ENCODE measurements around the gene CLIP2. TPM values are rescaled to one million over a fixed set of nuclear protein-coding genes. Genes with fewer than 3 reads are reported as not detected.

CLIP2 gene
- total and polyA plus RNA-seq, 3 experiments from 2014 or later, result 0.94 to 2.9 (median 2.4) TPM

GRCh38 chr7:74403521-74404387, 114.5 kb downstream of the CLIP2 start:
- Mint-ChIP-seq H3K9me3 (no peaks in the 10 kb centered on the region), H3K4me1 (peaks cover 0 to 2% (median 0%) of the 10 kb centered on the region in 3 donors), H3K27ac (no peak overlapping the region), H3K27me3 (no peaks in the 10 kb centered on the region), H3K4me3 (no peak overlapping the region), H3K36me3 (no peaks in the 10 kb centered on the region)
- Histone ChIP-seq H3K9me3 (ENCODE audit: low read length) (no peaks in the 10 kb centered on the region), H3K4me3 (ENCODE audit: low read length) (no peak overlapping the region), H3K4me1 (ENCODE audit: insufficient read depth, low read length) (no peaks in the 10 kb centered on the region), H3K36me3 (ENCODE audit: insufficient read depth, low read length) (no peaks in the 10 kb centered on the region), H3K27me3 (ENCODE audit: insufficient read depth, low read length, poor library complexity, severe bottlenecking) (no peaks in the 10 kb centered on the region), H3K27ac (ENCODE audit: low read depth, low read length) (no peak overlapping the region)
- DNase-seq, result no peak
- POLR2A ChIA-PET, result no interaction called here
- CTCF ChIA-PET, result interaction anchor here (2.1 to 4.2 kb wide), 4 partner anchors 197 to 336 kb away, joined by 9 to 82 read pairs (median 34); no protein-coding TSS in a partner anchor

- POLR2A ChIA-PET, result no interaction called here
- Histone ChIP-seq H3K9me3 (ENCODE audit: low read length) (no peaks in the 10 kb centered on the region), H3K27ac (ENCODE audit: low read depth, low read length) (no peak overlapping the region), H3K4me3 (ENCODE audit: low read length) (no peak overlapping the region), H3K36me3 (ENCODE audit: insufficient read depth, low read length) (no peaks in the 10 kb centered on the region), H3K4me1 (ENCODE audit: insufficient read depth, low read length) (no peaks in the 10 kb centered on the region), H3K27me3 (ENCODE audit: insufficient read depth, low read length, poor library complexity, severe bottlenecking) (no peaks in the 10 kb centered on the region)
- no peak overlapping the region for H3K27ac Mint-ChIP-seq
- H3K9me3 Mint-ChIP-seq, result no peaks in the 10 kb centered on the region
- CTCF ChIA-PET, result interaction anchor here (2.1 to 4.2 kb wide), 2 partner anchors 198 to 337 kb away, joined by 9 to 14 read pairs; no protein-coding TSS in a partner anchor
- H3K4me1 Mint-ChIP-seq, result peaks cover 0 to 2% (median 0%) of the 10 kb centered on the region in 3 donors
- no peaks in the 10 kb centered on the region for H3K36me3 Mint-ChIP-seq
- H3K27me3 Mint-ChIP-seq, result peaks cover 0 to 2% of the 10 kb centered on the region in 2 donors
- no peak overlapping the region for H3K4me3 Mint-ChIP-seq
- no peak for DNase-seq
Measured at GRCh38 chr7:74404388-74404700, 115.1 kb downstream of the CLIP2 start.

GRCh38 chr7:74404741-74405140, 115.5 kb downstream of the CLIP2 start:
- ChIA-PET POLR2A (no interaction called here), CTCF (interaction anchor here (1.7 to 4.2 kb wide), 3 partner anchors 13 to 337 kb away, joined by 5 to 14 read pairs (median 9); no protein-coding TSS in a partner anchor)
- no peaks in the 10 kb centered on the region for H3K36me3 Mint-ChIP-seq
- no peaks in the 10 kb centered on the region for H3K36me3 ChIP-seq (ENCODE audit: insufficient read depth, low read length)
- H3K27me3 Mint-ChIP-seq, result peaks cover 0 to 2% of the 10 kb centered on the region in 2 donors
- H3K9me3 ChIP-seq (ENCODE audit: low read length), result no peaks in the 10 kb centered on the region
- H3K27ac Mint-ChIP-seq, result no peak overlapping the region
- H3K4me3 ChIP-seq (ENCODE audit: low read length), result no peak overlapping the region
- no peak overlapping the region for H3K27ac ChIP-seq (ENCODE audit: low read depth, low read length)
- H3K4me1 ChIP-seq (ENCODE audit: insufficient read depth, low read length), result no peaks in the 10 kb centered on the region
- H3K27me3 ChIP-seq (ENCODE audit: insufficient read depth, low read length, poor library complexity, severe bottlenecking), result no peaks in the 10 kb centered on the region
- no peak for DNase-seq
- H3K4me1 Mint-ChIP-seq, result peaks cover 0 to 2% (median 0%) of the 10 kb centered on the region in 3 donors
- H3K4me3 Mint-ChIP-seq, result no peak overlapping the region
- no peaks in the 10 kb centered on the region for H3K9me3 Mint-ChIP-seq

GRCh38 chr7:74405191-74405898, 116.1 kb downstream of the CLIP2 start:
- Mint-ChIP-seq H3K27ac (no peak overlapping the region), H3K9me3 (no peaks in the 10 kb centered on the region), H3K4me3 (no peak overlapping the region), H3K27me3 (peaks cover 0 to 2% of the 10 kb centered on the region in 2 donors), H3K4me1 (peaks cover 0 to 2% (median 0%) of the 10 kb centered on the region in 3 donors), H3K36me3 (no peaks in the 10 kb centered on the region)
- H3K27me3 ChIP-seq (ENCODE audit: insufficient read depth, low read length, poor library complexity, severe bottlenecking), result no peaks in the 10 kb centered on the region
- H3K36me3 ChIP-seq (ENCODE audit: insufficient read depth, low read length), result no peaks in the 10 kb centered on the region
- ChIA-PET CTCF (interaction anchor here (1.7 to 4.2 kb wide), 3 partner anchors 13 to 338 kb away, joined by 5 to 14 read pairs (median 9); no protein-coding TSS in a partner anchor), POLR2A (no interaction called here)
- no peak for DNase-seq
- H3K9me3 ChIP-seq (ENCODE audit: low read length), result no peaks in the 10 kb centered on the region
- no peak overlapping the region for H3K27ac ChIP-seq (ENCODE audit: low read depth, low read length)
- H3K4me1 ChIP-seq (ENCODE audit: insufficient read depth, low read length), result no peaks in the 10 kb centered on the region
- no peak overlapping the region for H3K4me3 ChIP-seq (ENCODE audit: low read length)

GRCh38 chr7:74405899-74406512, 116.8 kb downstream of the CLIP2 start:
- Histone ChIP-seq H3K9me3 (ENCODE audit: low read length) (no peaks in the 10 kb centered on the region), H3K36me3 (ENCODE audit: insufficient read depth, low read length) (no peaks in the 10 kb centered on the region), H3K4me1 (ENCODE audit: insufficient read depth, low read length) (no peaks in the 10 kb centered on the region), H3K4me3 (ENCODE audit: low read length) (no peak overlapping the region), H3K27ac (ENCODE audit: low read depth, low read length) (no peak overlapping the region), H3K27me3 (ENCODE audit: insufficient read depth, low read length, poor library complexity, severe bottlenecking) (no peaks in the 10 kb centered on the region)
- Mint-ChIP-seq H3K9me3 (no peaks in the 10 kb centered on the region), H3K36me3 (no peaks in the 10 kb centered on the region), H3K27ac (no peak overlapping the region), H3K4me1 (peaks cover 0 to 2% (median 0%) of the 10 kb centered on the region in 3 donors), H3K27me3 (peaks cover 0 to 3% of the 10 kb centered on the region in 2 donors), H3K4me3 (no peak overlapping the region)
- no peak for DNase-seq
- ChIA-PET POLR2A (no interaction called here), CTCF (interaction anchor here (1.7 to 4.2 kb wide), 2 partner anchors 12 to 199 kb away, joined by 5 to 14 read pairs; no protein-coding TSS in a partner anchor)

- CTCF ChIA-PET, result interaction anchor here (4.2 kb wide), 1 partner anchor 201 kb away, joined by 14 read pairs; no protein-coding TSS in a partner anchor
- POLR2A ChIA-PET, result no interaction called here
Measured at GRCh38 chr7:74407958-74408357, 118.8 kb downstream of the CLIP2 start.

GRCh38 chr7:74409571-74409970, 120.4 kb downstream of the CLIP2 start:
- POLR2A ChIA-PET, result no interaction called here
- peaks cover 0 to 3% of the 10 kb centered on the region in 2 donors for H3K27me3 Mint-ChIP-seq
- H3K36me3 ChIP-seq (ENCODE audit: insufficient read depth, low read length), result no peaks in the 10 kb centered on the region
- no peaks in the 10 kb centered on the region for H3K27me3 ChIP-seq (ENCODE audit: insufficient read depth, low read length, poor library complexity, severe bottlenecking)
- H3K4me1 Mint-ChIP-seq, result no peaks in the 10 kb centered on the region
- H3K36me3 Mint-ChIP-seq, result no peaks in the 10 kb centered on the region
- CTCF ChIA-PET, result no interaction called here
- no peaks in the 10 kb centered on the region for H3K9me3 ChIP-seq (ENCODE audit: low read length)
- H3K4me3 Mint-ChIP-seq, result no peak overlapping the region
- DNase-seq, result no peak
- H3K9me3 Mint-ChIP-seq, result no peaks in the 10 kb centered on the region
- no peak overlapping the region for H3K4me3 ChIP-seq (ENCODE audit: low read length)
- H3K27ac ChIP-seq (ENCODE audit: low read depth, low read length), result no peak overlapping the region
- no peak overlapping the region for H3K27ac Mint-ChIP-seq
- no peaks in the 10 kb centered on the region for H3K4me1 ChIP-seq (ENCODE audit: insufficient read depth, low read length)

More at GRCh38 chr7:74407958-74408357, 118.8 kb downstream of the CLIP2 start:
- Mint-ChIP-seq H3K36me3 (no peaks in the 10 kb centered on the region), H3K9me3 (no peaks in the 10 kb centered on the region), H3K27ac (no peak overlapping the region), H3K27me3 (peaks cover 0 to 3% of the 10 kb centered on the region in 2 donors), H3K4me3 (no peak overlapping the region), H3K4me1 (no peaks in the 10 kb centered on the region)
- no peak overlapping the region for H3K4me3 ChIP-seq (ENCODE audit: low read length)
- no peak for DNase-seq
- H3K4me1 ChIP-seq (ENCODE audit: insufficient read depth, low read length), result no peaks in the 10 kb centered on the region
- no peaks in the 10 kb centered on the region for H3K9me3 ChIP-seq (ENCODE audit: low read length)
- no peaks in the 10 kb centered on the region for H3K36me3 ChIP-seq (ENCODE audit: insufficient read depth, low read length)
- H3K27me3 ChIP-seq (ENCODE audit: insufficient read depth, low read length, poor library complexity, severe bottlenecking), result no peaks in the 10 kb centered on the region
- H3K27ac ChIP-seq (ENCODE audit: low read depth, low read length), result no peak overlapping the region
